Pancreas (tissue), 10 donors: ENCODE measurements around the gene TMEM74B. TPM values are rescaled to one million over a fixed set of nuclear protein-coding genes. Genes with fewer than 3 reads are reported as not detected.

Experiments used
- ATAC-seq, 4 donors: fragments of 200-7000 bp; cut with Tn5 transposase; one replicate each; pipeline versions ENCODE4 v1.8.0 to v1.9.1; 2020; ENCODE audit warnings: mild to moderate bottlenecking in 4 of 4, moderate library complexity in 4 of 4
- DNase-seq, 6 donors: peaks; one replicate each; pipeline ENCODE4 v3.0.0-alpha.2; 2020
- FAIRE-seq: peaks from 2 replicates; lab custom pipeline; 2012; peaks lifted over from hg19 to GRCh38; lab: Jason Lieb, UNC
- H3K27ac ChIP-seq, 4 donors: fragments of 200-600 bp; sonication (generic); 1 replicate in 3 of 4; 2 replicates in 1 of 4; pipeline versions ENCODE4 v1.5.0 to v1.8.0; 2020
- H3K27me3 ChIP-seq, 4 donors: fragments of 200-600 bp; one replicate each; pipeline ENCODE4 v1.8.0; 2021
- H3K36me3 ChIP-seq, 3 donors: fragments of 200-600 bp; sonication (generic) in 1 of 3; one replicate each; pipeline versions ENCODE4 v1.5.0 to v1.8.0; 2020 to 2021
- H3K4me1 ChIP-seq, 3 donors: fragments of 200-600 bp; one replicate each; pipeline ENCODE4 v1.8.0; 2021
- H3K4me3 ChIP-seq, 4 donors: fragments of 200-600 bp; sonication (generic) in 2 of 4; one replicate each; pipeline versions ENCODE4 v1.5.0 to v1.8.0; 2020 to 2021
- H3K9me3 ChIP-seq, 4 donors: fragments of 200-600 bp; one replicate each; pipeline ENCODE4 v1.8.0; 2021
- CTCF ChIP-seq, 4 donors: fragments of 200-600 bp; sonication (generic) in 3 of 4; IDR thresholded peaks; one replicate each; pipeline versions ENCODE4 v1.5.0 to v1.8.0; 2021; ENCODE audit warnings: antibody characterized with exemption in 4 of 4
- WGBS, 2 donors: extraction: QIAGEN DNeasy Blood & Tissue Kit; methylation state at CpG; one replicate each; pipeline ENCODE4 v1.1.7; 2013; 5-methylcytosine and 5-hydroxymethylcytosine counted together
- intact Hi-C, 3 donors: fragments of 100-400 bp; cut with DNase I; formaldehyde crosslinking; loops; one replicate each; pipeline versions ENCODE4 v1.11.1 to v1.14.2; 2022
- polyA plus RNA-seq, 2 donors: library from polyadenylated mRNA; stranded (reverse); fragments of 200-250 nt; gene quantifications; one replicate each; pipeline ENCODE4 v1.2.3, GENCODE V29; 2013
- total RNA-seq, 6 donors: library from RNA; stranded (reverse); fragmentation: NEBNext Ultra II Directional in 4 of 6; extraction: Animal tissue kit (Norgen Biotek cat#: 25700) in 4 of 6; gene quantifications; one replicate each; pipeline versions ENCODE4 v1.2.1 to v1.2.4, GENCODE V29; 2021 to 2023
- donor health status: healthy with polysubstance abuse.
- donor health status: DM: no; HTN: no; CAD: no; lungs with moderate emphysema.
- donor health status: DM: no; HTN: no; CAD: no.
- donor health status: control.
- donor health status: control.
- donor health status: Bipolar disorder and iron deficiency.
- donor health status: DM: yes; HTN: yes; CAD: no.
- donor health status: DM: no; HTN: no; CAD: no.
- donor health status: DM: no; HTN: no; CAD: no.
- donor health status: DM: yes; HTN: yes; CAD: no.

Gene TMEM74B
- total and polyA plus RNA-seq, 8 donors, result 0.22 to 15.3 (median 0.76) TPM

- Histone ChIP-seq H3K27me3 (no peaks in the 10 kb centered on the region), H3K9me3 (no peaks in the 10 kb centered on the region), H3K27ac (no peak overlapping the region), H3K36me3 (no peaks in the 10 kb centered on the region), H3K4me3 (no peak overlapping the region), H3K4me1 (no peaks in the 10 kb centered on the region)
- intact Hi-C loops, result no loop called here
- no peak for DNase-seq
- no peak for FAIRE-seq
- 82 to 83% methylated on average over 2 of the region's 2 CpGs for WGBS, 2 donors
- no peak for TF ChIP-seq CTCF (IDR thresholded peaks at IDR 0.05)
- ATAC-seq, result no peak
Observed at GRCh38 chr20:1204576-1204975, 19.8 kb upstream of the TMEM74B start.

- Histone ChIP-seq H3K27me3 (no peaks in the 10 kb centered on the region), H3K4me3 (no peak overlapping the region), H3K9me3 (no peaks in the 10 kb centered on the region), H3K36me3 (no peaks in the 10 kb centered on the region), H3K27ac (no peak overlapping the region), H3K4me1 (no peaks in the 10 kb centered on the region)
- FAIRE-seq (no peak), ATAC-seq (no peak), DNase-seq (no peak)
- WGBS, 2 donors, result 63 to 76% methylated on average over 5 of the region's 5 CpGs
- no peak for TF ChIP-seq CTCF (IDR thresholded peaks at IDR 0.05)
- intact Hi-C loops, result no loop called here
Observed at GRCh38 chr20:1204113-1204512, 19.3 kb upstream of the TMEM74B start.

- Histone ChIP-seq H3K4me1 (no peaks in the 10 kb centered on the region), H3K9me3 (no peaks in the 10 kb centered on the region), H3K27me3 (no peaks in the 10 kb centered on the region), H3K27ac (no peak overlapping the region), H3K36me3 (no peaks in the 10 kb centered on the region), H3K4me3 (no peak overlapping the region)
- DNase-seq (no peak), ATAC-seq (no peak), FAIRE-seq (no peak)
- intact Hi-C loops, result no loop called here
- TF ChIP-seq CTCF (IDR thresholded peaks at IDR 0.05), result no peak
- WGBS, 2 donors, result 38 to 40% methylated on average over 5 of the region's 5 CpGs
Observed at GRCh38 chr20:1203630-1204029, 18.8 kb upstream of the TMEM74B start.

GRCh38 chr20:1202762-1203504 is 18.2 kb upstream of the TMEM74B start, which contains the start of gene C20orf202:
Gene C20orf202, plus strand, starts transcription at chr20:1203454. Its CDS starts 132 bp downstream, at chr20:1203586.
- intact Hi-C loops, result no loop called here
- Histone ChIP-seq H3K4me1 (no peaks in the 10 kb centered on the region), H3K9me3 (no peaks in the 10 kb centered on the region), H3K27me3 (no peaks in the 10 kb centered on the region), H3K4me3 (no peak within 1 kb of the TSS), H3K27ac (no peak within 1 kb of the TSS), H3K36me3 (no peaks in the 10 kb centered on the region)
- ATAC-seq, result no peak
- no peak for TF ChIP-seq CTCF (IDR thresholded peaks at IDR 0.05)
- DNase-seq, result no peak
- no peak for FAIRE-seq
- WGBS, 2 donors, result 56% methylated on average over 5 of the region's 5 CpGs

- no peak overlapping the region for H3K27ac ChIP-seq
- ATAC-seq (no peak), DNase-seq (no peak), FAIRE-seq (no peak)
- H3K9me3 ChIP-seq, result no peaks in the 10 kb centered on the region
- intact Hi-C loops, result loop anchor here in 1 of 3 donors (10.0 kb wide), 1 partner anchor 385 kb away; no protein-coding TSS in a partner anchor
- H3K4me3 ChIP-seq, result no peak overlapping the region
- no peak for TF ChIP-seq CTCF (IDR thresholded peaks at IDR 0.05)
- no peaks in the 10 kb centered on the region for H3K36me3 ChIP-seq
- no peaks in the 10 kb centered on the region for H3K4me1 ChIP-seq
- 92 to 96% methylated on average over 1 of the region's 1 CpG for WGBS, 2 donors
- H3K27me3 ChIP-seq, result no peaks in the 10 kb centered on the region
Observed at GRCh38 chr20:1199964-1200363, 15.2 kb upstream of the TMEM74B start.
